ENCODE results near the gene FAM149A.
A peak's percentile ranks its signal among the peaks of the same experiment; 100 is the strongest.

FAM149A gene

GRCh38 chr4:186104114-186104889 lies at the start of gene FAM149A:
Gene FAM149A, plus strand, starts transcription at chr4:186104704.
- DNase-seq (ENCODE audit: low read depth): no peak

- no peak for DNase-seq (ENCODE audit: low read depth)
Measured at GRCh38 chr4:186058253-186058979, 46.1 kb upstream of the FAM149A start.

DNA sequence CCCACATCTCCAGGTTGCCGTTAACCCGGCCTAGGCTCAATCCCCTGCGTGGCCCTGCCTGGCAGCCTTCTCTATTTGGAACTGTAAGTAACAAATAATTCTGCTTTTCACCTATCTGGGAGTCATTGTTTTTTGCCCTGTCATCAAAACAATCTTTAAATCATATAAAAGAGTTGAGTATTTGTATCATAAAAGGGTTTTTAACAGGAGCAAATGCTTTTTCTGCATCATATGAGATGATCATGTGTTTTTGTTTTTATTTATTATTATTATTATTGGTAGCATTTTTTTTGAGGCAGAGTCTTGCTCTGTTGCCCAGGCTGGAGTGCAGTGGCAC lies 45.6 kb upstream of the FAM149A start:
- no peak for DNase-seq (ENCODE audit: low read depth)

- DNase-seq (ENCODE audit: low read depth): no peak
Measured at GRCh38 chr4:186061921-186062320, 42.6 kb upstream of the FAM149A start.

DNA sequence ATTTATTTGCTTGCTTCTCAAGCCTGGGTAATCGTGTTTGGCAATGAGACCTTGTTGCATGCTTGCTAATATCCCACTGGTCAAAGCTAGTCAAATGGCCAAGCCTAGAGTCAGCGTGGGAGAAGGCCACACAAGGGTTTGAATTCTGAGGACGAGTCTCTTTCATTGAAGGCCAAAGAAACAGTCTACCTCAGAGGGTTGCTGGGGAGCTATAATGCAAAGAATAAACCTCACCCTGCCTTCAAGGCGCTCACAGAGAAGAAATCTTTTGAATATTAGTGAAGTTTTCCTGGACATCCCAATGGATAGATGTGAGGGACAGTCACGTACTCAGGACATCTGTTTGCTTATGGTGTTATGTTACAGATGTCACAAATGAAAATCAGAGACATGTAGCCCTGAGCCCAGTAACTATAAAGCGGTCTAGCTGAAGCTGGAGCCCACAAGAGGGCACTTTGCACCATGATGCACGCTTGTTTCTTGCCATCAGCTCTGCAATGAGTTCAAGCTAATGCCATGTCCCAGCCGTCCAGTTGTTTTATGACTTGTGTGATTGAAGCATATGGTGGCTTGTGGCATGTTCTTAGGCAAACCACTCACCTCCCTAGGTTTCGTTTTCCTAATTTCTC lies 36.6 kb upstream of the FAM149A start:
- peak; percentile 56 for DNase-seq (ENCODE audit: low read depth)

GRCh38 chr4:186068581-186069348 lies 35.7 kb upstream of the FAM149A start, which contains the start of gene TLR3:
Gene TLR3, plus strand, starts transcription at chr4:186069156. Its CDS starts 7,464 bp downstream, at chr4:186076620.
- peak; percentile 36 for DNase-seq (ENCODE audit: low read depth)

- DNase-seq (ENCODE audit: low read depth): no peak
Measured at GRCh38 chr4:186069729-186070128, 34.8 kb upstream of the FAM149A start.

- DNase-seq (ENCODE audit: low read depth): no peak
Measured at GRCh38 chr4:186072516-186072915, 32.0 kb upstream of the FAM149A start.

DNA sequence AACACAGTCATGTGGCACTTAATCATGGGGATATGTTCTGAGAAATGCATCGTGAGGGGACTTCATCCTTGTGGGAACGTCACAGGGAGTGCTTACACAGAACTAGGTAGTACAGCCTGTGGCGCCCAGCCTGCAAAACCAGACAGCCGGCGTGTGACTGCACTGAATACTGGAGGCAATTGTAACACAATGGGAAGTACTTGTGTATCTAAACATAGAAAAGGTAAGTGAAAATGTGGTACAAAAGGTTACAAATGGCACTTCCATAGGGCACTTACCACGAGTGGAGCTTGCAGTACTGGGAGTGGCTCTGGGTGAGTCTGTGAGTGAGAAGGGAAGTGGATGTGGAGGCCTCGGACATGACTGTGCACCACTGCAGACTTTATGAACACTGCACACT lies 30.3 kb upstream of the FAM149A start:
- DNase-seq (ENCODE audit: low read depth): no peak

GRCh38 chr4:186078981-186079638 lies 25.4 kb upstream of the FAM149A start:
- DNase-seq (ENCODE audit: low read depth): no peak

- DNase-seq (ENCODE audit: low read depth): no peak
Measured at GRCh38 chr4:186079694-186080093, 24.8 kb upstream of the FAM149A start.

GRCh38 chr4:186081202-186081807 lies 23.2 kb upstream of the FAM149A start:
- no peak for DNase-seq (ENCODE audit: low read depth)

- DNase-seq (ENCODE audit: low read depth): no peak
Measured at GRCh38 chr4:186082221-186082620, 22.3 kb upstream of the FAM149A start.

DNA sequence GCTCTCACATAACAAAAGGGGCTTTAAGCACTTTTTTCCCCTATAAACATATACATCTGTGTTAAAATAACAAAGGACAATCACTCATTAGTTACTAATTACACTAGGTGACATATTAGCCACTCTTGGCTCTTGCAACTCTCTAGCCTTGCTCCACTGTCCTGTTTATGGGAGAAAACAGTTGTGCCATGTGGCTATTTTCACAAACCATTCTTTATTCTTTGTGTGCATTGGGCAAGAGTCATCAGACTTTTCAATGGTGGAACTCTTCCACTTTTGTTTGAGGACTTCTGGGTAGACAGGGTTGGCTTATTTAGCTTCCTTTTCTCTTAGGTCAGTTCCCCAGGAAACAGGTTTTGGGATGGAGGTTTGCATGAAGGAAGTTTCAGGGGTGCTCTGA lies 16.0 kb upstream of the FAM149A start:
- no peak for DNase-seq (ENCODE audit: low read depth)

- no peak for DNase-seq (ENCODE audit: low read depth)
Measured at GRCh38 chr4:186092296-186092695, 12.2 kb upstream of the FAM149A start.

DNA sequence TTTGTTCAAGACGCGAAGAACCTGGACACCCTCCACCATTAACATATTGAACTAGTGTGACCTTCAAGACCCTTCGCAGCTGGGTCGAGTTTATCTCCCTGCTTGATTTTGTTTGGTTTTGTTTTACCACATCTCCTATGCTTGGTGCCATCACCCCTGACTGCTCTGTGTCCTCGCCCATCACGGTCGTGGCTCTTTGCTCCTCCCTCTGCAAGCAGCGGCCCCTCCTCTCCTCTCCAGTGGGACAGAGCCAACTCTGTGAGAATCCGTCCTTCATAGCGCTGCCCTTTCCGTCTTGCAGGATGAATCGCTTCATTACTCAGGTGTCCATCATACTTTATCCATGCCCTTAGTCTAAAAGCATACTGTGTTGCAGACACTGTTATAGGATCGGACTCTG lies 9.1 kb upstream of the FAM149A start:
- no peak for DNase-seq (ENCODE audit: low read depth)

DNA sequence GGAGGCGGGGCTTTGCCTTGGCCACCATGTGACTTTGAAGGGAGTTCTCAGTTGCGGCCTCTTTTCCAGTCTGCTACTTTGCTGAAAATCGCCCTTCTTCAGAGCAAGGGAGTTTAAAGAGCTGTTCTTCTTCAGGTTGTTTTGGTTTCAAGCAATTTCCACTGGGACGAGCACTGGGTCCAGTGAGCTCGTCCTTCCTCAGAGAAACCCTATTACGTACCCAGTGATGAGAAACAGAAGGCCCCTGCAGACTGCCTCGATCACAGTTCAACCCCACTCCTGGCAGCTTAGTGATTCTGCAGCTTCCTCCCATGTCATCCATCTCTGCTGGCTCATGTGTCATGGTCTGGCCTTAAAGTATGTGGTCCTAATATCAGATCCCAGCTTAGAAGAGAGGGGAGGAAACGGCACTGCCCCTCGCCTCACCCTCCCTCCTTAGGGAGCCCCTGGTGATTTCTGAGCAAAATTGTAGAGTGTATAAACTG lies 7.8 kb upstream of the FAM149A start:
- DNase-seq (ENCODE audit: low read depth): no peak

GRCh38 chr4:186097386-186097785 lies 7.1 kb upstream of the FAM149A start:
- no peak for DNase-seq (ENCODE audit: low read depth)

DNA sequence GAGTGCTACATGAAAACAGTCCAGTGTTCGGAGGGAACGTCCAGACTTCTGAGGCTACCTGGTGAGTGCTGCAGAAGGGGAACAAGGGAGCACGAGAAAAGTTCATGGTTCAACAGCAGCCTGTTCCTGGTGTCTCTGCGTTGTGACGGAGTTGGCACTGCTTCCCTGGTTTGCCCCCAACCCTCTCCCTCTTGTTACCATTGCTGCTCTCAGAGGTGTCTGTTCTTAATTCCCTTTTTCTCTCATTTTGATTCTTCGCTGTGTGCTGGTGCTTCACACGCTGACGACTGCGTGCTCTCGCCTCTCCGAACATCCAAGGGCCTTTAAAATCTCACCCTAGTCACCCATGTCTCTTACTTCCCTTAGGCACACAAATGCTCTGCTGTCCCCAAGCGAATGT lies 1.6 kb upstream of the FAM149A start:
- no peak for DNase-seq (ENCODE audit: low read depth)

GRCh38 chr4:186104890-186105646 lies 564 bp downstream of the FAM149A start:
- no peak for DNase-seq (ENCODE audit: low read depth)
